Nucleus accumbens (tissue), 56 donors: ENCODE results near the gene ZFR2.
"Not testable (repeated sequence)": the region's sequence is repeated elsewhere in the genome, so short reads cannot be mapped to it uniquely, and the experiment has no call there.

Experiments used
- DNase-seq, 56 donors: peaks; one replicate each; lab custom pipeline; 2025; lab: John Stamatoyannopoulos, UW

The ZFR2 gene

DNA sequence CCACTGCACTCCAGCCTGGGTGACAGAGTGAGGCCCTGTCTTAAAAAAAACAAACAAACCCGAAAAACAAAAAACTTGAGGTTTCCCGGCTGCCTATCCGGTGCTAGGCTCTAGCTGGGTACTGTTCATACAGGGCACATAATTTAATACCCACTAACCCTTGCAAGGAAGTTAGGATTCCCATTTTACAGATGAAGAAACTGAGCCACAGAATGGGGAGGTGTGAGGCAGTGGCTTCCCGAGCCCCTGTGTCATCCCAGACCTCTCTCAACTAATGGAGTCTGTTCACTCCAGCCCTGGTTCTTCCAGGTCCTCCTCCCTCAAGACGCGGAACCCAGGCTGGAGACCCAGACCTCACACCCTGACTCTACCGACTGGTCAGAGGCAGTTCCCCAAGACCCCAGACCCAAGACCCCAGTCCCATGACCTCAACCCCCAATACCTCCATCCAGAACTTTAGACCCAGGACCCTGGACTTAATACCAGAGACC lies 107.9 kb downstream of the ZFR2 start:
- peak in 1 of 56 donors; percentile 36 for DNase-seq

DNA sequence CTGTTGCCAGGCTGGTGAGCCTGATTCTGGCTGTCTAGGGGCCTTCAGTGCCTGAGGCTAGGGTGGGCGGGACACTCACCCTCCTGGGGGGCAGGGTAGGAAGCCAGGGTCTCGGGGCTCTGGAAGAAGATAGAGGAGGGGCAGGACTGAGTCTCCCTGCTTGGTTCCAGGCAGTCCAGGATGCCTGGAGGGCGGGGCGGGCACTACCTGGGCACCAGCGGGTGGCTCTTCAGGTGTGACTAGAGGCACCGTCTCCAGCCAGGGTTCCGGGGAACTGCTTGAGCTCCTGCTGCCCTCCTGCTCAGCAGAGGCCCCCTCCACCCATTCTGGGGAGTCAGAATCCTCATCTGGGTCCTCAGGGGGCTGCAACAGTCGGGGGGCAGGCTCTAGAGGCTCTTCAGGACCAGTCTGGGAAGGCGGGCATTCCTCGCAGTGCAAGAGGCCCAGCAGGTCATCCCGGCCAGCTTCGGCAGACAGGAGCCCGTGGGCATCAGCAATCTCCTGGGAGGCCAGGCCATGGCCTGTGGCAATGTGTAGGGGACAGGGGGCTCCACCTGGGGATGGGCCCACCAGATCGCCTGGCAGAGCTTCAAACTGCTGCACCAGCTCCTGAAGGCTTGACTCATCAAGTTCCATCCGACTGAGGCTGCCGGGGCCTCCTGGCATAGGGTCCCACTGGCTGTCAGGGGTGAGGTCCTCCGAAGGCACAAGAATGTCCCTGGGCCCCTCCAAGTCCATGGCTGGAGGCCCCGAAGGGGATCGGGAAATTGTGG lies 109.2 kb downstream of the ZFR2 start:
- DNase-seq = peak in 1 of 56 donors; percentile 7

DNA sequence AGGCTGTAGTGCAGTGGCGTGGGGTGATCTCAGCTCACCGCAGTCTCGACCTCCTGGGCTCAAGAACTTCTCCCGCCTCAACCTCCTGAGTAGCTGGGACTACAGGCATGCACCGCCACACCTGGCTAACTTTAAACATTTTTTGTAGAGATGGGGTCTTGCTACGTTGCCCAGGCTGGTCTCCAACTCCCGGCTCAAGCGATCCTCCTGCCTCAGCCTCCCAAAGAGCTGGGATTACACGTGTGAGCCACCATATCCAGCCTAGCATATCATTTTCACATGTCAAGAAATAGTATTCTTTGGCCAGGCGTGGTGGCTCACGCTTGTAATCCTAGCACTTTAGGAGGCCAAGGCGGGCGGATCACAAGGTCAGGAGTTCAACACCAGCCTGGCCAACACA lies 110.5 kb downstream of the ZFR2 start:
- not testable (repeated sequence) for DNase-seq

DNA sequence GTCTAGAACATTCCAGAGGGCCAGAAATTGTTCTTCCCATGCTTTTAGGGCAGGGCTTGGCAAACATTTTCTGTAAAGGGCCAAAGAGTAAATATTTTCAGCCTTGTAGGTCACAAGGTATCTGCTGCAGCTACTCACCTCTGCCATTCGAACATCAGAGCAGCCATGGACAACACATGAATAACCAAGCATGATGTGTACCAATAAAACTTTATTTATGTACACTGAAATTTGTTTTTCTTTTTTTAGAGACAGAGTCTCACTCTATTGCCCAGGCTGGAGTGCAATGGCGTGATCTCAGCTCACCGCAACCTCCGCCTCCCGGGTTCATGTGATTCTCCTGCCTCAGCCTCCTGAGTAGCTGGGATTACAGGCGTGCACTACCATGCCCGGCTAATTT lies 111.1 kb downstream of the ZFR2 start:
- not testable (repeated sequence) for DNase-seq
